ENCODE measurements around the gene PREX1.

The PREX1 gene

GRCh38 chr20:48603116-48603818 lies 224.5 kb downstream of the PREX1 start (continued):
- no peak for TF ChIP-seq PATZ1 (CRISPR knock-in tag; IDR thresholded peaks at IDR 0.05; ENCODE audit: borderline replicate concordance)
- TF ChIP-seq ZNF70 (CRISPR knock-in tag; IDR thresholded peaks at IDR 0.05) = no peak
- no peak for TF ChIP-seq BACH2 (CRISPR knock-in tag; IDR thresholded peaks at IDR 0.05; ENCODE audit: borderline replicate concordance)

GRCh38 chr20:48601798-48602197 lies 226.0 kb downstream of the PREX1 start:
- no peak for TF ChIP-seq SNAI2 (CRISPR knock-in tag; IDR thresholded peaks at IDR 0.05)
- TF ChIP-seq ZNF8 (CRISPR knock-in tag; IDR thresholded peaks at IDR 0.05) = no peak
- TF ChIP-seq GLIS3 (CRISPR knock-in tag; IDR thresholded peaks at IDR 0.05) = no peak
- TF ChIP-seq OSR1 (CRISPR knock-in tag; IDR thresholded peaks at IDR 0.05) = no peak
- no peak for TF ChIP-seq BACH2 (CRISPR knock-in tag; IDR thresholded peaks at IDR 0.05; ENCODE audit: borderline replicate concordance)
- no peak for TF ChIP-seq TCF4 (CRISPR knock-in tag; IDR thresholded peaks at IDR 0.05; ENCODE audit: borderline replicate concordance)
- TF ChIP-seq PATZ1 (CRISPR knock-in tag; IDR thresholded peaks at IDR 0.05; ENCODE audit: borderline replicate concordance) = no peak
- TF ChIP-seq ARNTL (CRISPR knock-in tag; IDR thresholded peaks at IDR 0.05; ENCODE audit: borderline replicate concordance, low read depth) = no peak
- no peak for TF ChIP-seq PPARA (CRISPR knock-in tag; IDR thresholded peaks at IDR 0.05; ENCODE audit: borderline replicate concordance)
- no peak for TF ChIP-seq POU6F1 (CRISPR knock-in tag; IDR thresholded peaks at IDR 0.05; ENCODE audit: borderline replicate concordance, low read depth)
- no peak for TF ChIP-seq ZFP3 (CRISPR knock-in tag; IDR thresholded peaks at IDR 0.05)
- TF ChIP-seq ZC3H10 (CRISPR knock-in tag; IDR thresholded peaks at IDR 0.05) = no peak
- TF ChIP-seq, protein P1, sequence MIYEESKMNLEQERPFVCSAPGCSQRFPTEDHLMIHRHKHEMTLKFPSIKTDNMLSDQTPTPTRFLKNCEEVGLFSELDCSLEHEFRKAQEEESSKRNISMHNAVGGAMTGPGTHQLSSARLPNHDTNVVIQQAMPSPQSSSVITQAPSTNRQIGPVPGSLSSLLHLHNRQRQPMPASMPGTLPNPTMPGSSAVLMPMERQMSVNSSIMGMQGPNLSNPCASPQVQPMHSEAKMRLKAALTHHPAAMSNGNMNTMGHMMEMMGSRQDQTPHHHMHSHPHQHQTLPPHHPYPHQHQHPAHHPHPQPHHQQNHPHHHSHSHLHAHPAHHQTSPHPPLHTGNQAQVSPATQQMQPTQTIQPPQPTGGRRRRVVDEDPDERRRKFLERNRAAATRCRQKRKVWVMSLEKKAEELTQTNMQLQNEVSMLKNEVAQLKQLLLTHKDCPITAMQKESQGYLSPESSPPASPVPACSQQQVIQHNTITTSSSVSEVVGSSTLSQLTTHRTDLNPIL (CRISPR knock-in tag; IDR thresholded peaks at IDR 0.05; ENCODE audit: low read depth) = no peak
- no peak for TF ChIP-seq CSRNP3 (CRISPR knock-in tag; IDR thresholded peaks at IDR 0.05)
- ATAC-seq = no peak

- no peak for ATAC-seq
- no peak for TF ChIP-seq CSRNP3 (CRISPR knock-in tag; IDR thresholded peaks at IDR 0.05)
- TF ChIP-seq BACH2 (CRISPR knock-in tag; IDR thresholded peaks at IDR 0.05; ENCODE audit: borderline replicate concordance) = no peak
- TF ChIP-seq ESRRG (CRISPR knock-in tag; IDR thresholded peaks at IDR 0.05) = no peak
- no peak for TF ChIP-seq ZNF565 (CRISPR knock-in tag; conservative IDR thresholded peaks at IDR 0.05; ENCODE audit: low read depth)
Measured at GRCh38 chr20:48600470-48600945, 227.3 kb downstream of the PREX1 start.
